Glomerular visceral epithelial cell (primary cell): ENCODE data around the gene INKA2.
"Not testable (repeated sequence)": the region's sequence is repeated elsewhere in the genome, so short reads cannot be mapped to it uniquely, and the experiment has no call there.

Source experiments
- DNase-seq: peaks from one replicate; pipeline ENCODE4 v3.0.0-alpha.2; 2016; ENCODE audit errors: extremely low spot score

The INKA2 gene

DNA sequence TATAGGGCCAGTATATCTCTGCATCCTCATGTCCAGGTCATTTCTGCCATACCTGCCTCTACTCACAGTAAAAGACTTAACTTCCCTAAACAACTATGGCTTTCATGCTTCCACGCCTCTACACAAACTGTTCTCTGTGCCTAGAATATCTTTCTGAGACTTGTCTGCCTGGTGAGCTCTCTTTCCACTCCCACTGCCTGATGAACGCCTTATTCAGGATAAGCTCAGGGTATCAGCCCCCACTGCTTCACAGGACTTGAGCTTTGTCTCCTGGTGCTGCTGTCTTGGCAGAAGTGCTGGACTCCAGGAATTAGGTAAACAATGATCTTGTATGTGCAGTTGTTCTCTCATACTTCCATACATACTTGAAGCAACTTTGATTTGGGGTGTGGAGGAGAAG lies 11.7 kb upstream of the INKA2 start:
- no peak for DNase-seq

DNA sequence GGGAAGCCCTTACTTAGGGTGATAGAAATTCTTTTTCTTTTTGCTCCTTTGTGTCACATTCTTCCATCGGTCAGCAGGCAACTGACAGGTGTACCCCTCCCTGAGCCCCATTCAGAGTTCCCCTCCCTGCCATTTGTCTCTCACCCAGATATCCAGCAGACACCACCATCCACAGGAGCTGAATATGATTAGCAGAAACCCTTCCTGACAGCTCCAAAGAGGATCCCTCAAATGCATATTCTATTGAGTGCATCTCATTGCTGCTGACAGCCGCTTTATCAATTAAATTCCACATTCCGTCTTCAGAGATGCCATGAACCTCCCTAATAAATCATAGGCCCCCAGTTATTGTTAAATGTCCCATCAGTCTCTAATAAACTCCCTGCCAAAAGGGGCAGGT lies 10.4 kb upstream of the INKA2 start:
- no peak for DNase-seq

DNA sequence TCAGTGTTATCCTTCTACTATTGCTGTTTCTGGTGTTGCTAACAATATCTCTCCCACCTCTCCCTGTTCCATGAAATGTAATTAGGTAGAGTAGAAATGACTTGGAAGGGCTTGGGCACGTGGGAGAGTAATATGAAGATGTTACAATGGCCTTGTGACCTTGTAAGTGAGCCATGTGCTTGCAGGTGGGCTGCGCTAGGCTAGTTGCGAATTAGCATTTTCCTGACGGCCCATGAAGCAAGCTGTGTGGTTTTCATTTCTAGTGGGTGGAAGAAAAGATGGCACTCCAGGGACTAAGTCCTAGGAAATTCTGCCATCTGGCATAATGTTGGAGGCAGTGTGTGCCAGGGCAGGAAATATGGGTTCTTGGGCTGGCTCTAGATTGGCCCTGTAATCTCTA lies 8.8 kb upstream of the INKA2 start:
- no peak for DNase-seq

DNA sequence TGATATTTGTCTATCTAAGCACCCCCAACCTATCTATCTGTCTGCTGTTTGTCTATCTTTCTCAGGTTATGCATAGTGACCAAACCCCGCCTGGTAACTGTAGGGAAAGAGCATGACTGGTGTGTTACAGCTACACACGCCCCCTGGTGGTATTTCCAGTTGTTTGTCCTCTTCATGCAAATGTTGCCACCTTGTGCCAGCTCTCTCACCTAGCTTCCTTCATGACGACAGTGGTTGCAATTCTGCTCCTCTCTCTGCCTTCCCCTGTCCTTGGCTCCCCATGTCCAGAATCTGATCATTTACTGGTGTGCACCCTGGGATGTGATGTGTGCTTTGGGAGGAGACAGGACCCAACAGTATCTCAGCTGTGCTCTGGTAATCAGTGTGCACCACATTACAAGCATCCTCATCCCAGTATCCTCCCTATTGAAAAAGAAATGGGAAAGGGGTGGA lies 8.1 kb upstream of the INKA2 start:
- DNase-seq: peak; percentile 68

DNA sequence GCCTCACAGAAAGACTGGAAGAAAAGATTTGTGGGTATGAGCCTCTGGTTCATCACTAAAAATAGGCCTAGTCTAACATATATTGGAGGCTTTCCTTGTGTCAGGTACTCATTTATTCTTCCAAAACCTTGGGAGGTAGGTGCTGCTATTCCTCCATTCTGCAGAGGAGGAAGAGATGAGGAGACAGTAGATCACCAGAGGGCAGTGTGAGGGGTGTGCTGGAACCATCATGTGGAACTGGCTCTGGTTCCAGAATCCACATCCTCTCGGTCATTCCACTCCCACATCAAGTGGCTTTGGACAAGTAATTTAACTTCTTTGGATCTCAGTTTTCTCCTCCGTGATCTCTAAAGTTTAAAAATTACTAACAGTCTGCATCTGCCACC lies 7.4 kb upstream of the INKA2 start:
- DNase-seq: no peak

DNA sequence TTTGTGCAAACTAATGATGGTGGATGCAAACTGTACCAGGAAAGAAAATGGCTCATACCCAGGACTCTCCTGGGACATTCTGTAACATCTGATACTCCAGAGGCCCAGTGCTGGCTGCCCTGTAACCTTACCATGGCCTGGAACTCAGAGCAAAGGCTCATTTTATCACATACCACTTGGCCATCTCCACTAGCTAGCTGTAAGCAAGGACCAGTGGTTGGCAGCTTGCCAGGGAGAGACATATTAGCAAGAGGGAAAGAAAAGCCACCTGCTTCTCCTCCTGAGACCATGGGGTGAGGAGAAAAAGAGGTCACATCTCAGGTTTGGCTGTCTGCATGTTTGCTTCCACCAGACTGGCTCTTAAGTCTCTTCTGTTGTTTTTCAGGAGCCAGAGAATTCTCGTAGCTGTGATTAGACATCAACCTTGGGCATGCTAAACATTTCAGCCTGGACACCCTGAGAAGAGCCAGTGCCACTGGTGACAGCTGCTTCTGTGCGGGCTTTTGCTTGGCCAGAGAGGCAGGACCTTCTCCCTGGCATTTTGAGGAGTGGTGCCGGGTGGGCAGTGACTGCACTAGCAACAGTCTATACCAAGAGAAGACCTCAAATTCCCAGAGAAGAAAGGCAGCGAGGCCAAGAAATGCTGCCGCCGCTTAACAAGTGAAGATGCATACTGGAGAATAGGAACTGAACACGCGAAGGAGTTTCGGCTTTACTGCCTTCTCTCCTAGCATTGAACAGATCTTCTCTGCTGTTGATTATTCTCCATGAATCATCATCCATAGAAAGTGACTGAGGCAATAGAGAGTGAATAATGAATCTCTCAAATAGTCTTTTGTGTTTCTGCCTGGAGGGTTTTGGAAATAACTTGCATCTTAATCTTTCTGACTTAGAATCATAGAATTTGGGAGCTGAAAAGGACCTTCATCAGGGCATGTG lies 6.7 kb upstream of the INKA2 start:
- no peak for DNase-seq

DNA sequence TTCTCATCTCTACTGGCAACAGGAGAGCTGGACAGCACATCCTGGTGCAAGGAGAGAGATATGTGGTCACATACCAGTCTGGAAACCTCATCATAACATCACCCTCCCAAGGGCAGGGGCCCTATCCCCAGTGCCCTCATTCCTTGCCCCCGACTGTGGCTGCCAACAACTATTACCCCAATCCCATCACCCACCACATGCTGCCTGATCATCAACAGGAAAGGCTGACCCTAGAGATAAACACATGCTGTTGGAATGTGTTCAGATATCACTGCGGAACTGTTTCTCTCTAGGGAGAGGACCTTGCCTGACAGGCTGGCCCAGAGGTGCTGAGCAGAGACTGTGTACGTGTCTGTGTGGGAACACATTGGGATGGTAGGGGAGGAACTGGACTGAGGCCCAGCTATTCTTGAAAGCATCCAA lies 4.5 kb upstream of the INKA2 start:
- DNase-seq: peak; percentile 48

DNA sequence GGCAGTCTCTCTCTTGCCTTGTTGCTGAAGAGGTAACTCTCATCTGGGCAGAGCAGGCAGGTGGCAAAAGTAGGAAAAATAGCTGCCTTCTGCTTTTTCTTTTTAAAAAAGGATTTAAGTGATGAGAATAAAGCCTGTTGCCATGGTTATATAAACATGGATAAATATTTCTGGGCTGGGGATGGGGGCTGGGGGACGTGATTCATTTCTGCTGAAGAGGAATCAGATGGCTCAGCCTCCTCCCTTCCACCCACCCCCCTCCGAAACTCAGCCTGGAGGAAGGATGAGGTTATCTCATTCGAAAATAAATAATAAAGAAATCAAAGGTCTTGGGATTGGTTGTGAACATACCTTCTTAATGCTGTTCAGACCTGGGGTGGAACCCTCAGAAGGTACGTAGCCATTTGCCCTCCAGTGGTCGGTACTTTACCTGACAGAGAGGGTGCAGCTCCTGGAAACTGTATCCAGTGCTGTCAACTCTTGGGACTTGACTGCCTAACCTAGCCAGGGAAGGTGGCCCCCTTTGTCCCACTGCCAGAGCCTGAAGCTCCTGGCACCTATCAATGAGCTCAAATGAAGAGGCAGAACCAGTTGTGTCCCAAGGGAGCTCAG lies 3.8 kb upstream of the INKA2 start:
- peak; percentile 25 for DNase-seq

DNA sequence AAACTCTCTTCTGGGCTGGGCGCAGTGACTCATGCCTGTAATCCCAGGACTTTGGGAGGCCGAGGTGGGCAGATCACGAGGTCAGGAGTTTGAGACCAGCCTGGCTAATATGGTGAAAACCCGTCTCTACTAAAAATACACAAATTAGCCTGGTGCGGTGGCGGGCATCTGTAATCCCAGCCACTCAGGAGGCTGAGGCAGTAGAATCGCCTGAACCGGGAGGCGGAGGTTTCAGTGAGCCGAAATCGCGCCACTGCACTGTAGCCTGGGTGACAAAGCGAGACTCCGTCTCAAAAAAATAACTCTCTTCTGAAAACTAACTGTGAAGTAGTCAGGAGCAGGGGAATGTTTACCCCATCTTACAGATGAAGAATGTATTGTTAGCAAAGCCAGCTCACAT lies 3.1 kb upstream of the INKA2 start:
- DNase-seq: not testable (repeated sequence)

DNA sequence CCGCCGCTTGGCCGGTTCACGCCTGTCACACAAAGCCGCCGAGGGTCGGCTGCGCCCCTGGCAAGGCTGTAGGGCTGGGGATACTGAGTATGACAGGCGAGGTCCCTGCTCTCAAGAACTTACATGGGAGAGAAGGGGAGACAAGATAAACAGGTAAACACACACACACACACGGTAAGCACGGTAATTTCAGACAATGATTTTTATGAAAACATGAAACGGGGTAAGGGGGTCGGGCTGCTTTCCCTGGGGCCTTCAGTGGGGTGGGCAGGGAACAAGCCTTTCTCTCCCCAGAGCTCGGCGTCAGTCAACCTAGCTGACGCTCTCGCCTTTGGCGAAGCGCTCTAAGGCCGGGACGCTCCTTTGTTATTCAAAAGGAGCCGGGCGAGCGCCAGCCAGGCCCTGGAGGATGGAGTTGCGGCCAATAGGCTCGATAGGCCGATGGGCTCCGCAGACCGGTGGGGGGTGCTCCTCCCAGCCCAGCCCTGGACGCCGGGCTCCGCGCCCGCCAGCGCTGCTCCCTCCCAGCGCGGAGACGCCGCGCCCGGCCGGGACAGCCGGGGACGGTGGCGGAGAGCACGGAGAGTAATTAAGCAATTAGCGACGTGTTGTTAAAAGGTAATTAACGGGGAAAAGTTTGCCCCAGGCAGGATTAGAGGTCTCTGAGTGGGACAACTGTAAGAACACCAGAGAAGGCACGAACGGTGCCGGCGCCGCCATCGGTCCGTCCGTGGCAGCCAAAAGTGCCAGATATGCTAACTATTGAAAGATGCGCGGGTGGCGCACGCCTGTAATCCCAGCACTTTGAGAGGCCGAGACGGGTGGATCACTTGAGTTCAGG lies 950 bp upstream of the INKA2 start:
- peak; percentile 43 for DNase-seq

DNA sequence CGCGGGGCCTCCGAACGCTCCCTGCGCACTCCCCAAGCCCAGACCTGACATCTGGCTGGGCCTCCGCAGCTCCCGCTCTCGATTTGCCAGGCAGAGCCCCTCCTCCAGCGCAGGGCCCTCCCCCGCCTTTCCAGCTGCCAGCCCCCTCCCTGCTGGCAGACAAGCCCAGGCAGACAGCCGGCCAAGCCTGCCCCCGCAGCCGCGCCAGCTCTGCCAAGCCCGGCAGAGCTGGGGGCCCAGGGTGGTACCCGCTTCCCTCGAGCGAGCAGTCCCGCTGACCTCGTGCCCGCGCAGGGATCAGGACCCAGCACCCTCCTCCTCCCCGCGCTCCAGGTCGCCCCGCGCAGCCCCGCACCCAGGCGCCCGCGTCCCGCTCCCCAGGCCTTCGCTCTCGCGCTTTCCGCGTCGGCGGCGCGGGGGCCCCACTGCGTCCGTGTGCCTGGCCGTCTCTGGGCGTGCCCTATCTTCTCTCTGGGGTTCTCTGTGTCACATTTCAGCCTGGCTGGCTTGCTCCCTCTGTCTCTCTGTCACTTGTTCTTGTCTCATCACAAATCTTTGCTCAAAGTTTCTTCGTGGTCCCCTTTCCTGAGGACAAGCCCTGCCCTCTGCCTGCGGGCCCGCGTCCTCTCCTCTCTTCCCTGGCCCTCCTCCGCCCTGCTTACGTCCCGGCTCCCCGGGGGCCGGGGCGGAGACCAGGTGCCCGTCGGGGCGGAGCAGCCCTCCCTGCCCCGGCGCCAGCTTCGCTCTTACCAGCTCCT lies 580 bp downstream of the INKA2 start:
- DNase-seq: peak; percentile 73

DNA sequence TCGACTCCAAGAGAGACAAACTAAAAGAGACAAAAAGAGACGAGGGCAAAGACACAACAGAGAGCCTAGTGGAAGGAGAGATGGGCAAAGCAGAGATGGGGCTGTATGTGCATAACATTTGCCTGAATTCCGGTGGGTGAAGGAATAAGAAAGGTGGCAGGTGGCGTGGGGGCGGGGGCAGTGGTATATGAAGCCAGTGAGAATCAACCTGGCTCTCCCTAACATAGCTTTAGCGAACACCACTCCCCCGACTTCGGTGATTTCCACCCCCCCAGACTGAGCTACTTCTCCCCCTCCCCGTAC lies 1.1 kb downstream of the INKA2 start:
- DNase-seq: no peak

DNA sequence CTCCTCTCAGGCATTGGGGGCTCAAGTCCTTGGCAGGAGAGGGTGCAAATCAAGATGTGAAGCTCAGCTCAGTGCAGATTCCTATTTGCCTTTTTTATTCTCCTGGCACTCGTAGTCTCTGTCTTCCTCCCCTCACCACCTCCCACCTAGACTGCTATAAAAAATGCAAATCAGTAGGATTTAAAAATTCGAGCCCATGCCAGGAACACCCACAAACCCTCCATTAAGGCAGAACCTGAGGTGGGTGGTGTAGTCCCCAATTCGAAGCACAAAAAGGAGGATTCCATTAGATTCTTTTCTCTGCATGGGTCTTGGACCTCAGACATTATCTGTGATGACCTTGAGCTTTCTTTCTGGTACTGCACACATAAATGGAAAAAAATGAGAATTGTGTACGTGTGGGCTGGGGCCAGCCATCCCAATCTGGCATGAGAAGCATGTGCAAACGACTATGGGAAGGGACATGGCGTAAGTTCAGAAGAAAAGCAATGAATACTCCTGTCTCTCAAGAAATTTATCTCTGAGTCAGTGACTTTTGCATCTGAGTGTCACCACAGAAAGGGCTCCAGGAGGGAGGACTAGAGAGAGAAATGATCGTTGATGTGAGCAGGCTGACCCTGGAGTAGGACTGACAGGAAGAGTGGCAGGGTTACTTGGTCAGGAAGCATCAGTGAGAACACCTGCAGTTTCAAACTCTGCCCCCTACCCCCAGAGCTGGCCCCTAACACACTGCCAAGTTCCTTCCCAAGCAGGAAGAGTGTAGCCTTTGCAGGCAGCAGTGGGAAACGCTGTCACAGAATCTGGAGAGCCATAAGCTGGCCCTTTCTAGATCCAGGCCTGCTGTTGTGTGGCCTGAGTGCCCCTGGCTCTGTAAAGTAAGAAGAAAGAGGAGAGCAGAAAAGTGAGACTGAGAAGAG lies 1.7 kb downstream of the INKA2 start:
- DNase-seq: no peak

DNA sequence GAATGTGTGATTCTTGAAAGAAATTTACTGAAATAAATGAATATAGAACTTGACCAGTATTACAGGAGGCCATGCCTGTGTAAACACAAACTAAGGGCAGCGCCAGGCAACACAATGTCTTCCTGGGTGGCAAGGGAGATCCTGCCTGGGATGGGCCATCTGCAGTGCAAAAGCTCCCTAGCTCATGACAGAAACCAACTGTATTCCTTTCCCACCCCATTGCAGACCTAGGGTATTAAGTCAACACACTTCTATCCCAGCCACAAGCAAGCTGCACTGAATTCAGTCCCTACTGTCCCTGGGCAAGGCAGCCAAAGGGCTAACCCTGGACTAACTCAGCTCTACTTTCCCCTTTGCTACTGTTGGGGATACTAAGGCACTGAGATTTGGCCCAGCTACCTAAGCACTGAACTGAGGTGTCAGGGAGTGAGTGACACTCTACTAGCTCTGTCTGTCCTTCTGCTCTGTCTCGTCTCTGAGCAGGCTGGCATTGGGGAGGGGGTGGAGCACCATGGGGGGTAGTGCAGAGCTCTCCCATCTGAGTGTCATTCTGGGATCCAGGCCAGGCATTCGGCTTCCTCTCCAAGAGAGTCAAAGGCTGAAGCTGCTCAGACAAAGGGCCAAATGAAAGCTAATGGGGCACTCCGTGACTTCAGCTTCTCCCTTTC lies 2.5 kb downstream of the INKA2 start:
- DNase-seq: no peak

DNA sequence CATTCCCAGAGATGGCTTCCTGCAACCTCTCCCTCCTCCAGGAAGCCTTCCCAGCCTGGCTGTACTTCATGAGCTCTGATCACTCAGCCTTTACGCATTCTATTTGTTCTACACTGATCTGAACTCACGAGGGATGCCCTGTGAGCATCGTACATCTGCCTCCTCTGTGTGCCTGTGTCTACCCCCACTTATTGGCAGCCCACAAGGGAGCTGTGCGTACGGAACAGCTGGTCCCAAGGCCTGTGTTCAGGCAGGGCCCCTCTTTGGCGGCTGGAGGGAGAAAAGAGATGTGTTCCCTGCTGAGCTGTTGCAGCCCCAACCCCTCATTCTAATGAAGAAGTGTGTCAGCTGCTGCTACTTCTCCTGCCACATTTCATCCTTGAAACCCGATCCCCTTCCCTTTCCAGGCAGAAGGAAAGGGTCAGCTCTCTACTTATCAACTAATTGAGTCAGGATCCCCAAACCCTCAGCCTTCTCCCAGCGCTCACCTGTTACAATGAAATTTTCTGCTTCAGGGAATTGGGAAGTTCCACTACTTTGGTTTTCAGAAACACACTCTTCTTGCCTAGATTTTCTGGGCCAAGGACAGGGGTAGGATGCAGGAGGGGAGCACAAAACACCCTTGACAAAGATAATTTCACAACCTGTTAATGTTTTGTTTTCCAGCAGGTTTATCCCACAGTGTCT lies 3.2 kb downstream of the INKA2 start:
- no peak for DNase-seq

DNA sequence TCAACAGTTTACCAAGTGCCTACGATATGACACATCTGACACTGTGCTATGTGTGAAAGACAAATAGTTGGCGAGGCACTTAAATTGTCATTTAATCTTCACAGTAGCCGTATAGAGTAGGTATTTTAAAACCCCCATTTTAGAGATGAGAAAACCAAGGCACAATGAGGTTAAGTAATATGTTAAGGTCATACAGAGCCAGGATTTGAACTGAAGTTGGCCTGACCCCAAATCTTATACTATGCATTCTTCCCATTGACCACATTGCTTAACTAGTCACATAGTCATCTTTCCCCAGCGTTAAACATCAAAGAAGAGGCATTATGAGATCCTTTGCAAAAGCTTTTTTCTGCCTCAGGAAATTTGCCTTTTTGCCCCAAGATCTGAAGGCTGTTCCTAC lies 3.9 kb downstream of the INKA2 start:
- no peak for DNase-seq

DNA sequence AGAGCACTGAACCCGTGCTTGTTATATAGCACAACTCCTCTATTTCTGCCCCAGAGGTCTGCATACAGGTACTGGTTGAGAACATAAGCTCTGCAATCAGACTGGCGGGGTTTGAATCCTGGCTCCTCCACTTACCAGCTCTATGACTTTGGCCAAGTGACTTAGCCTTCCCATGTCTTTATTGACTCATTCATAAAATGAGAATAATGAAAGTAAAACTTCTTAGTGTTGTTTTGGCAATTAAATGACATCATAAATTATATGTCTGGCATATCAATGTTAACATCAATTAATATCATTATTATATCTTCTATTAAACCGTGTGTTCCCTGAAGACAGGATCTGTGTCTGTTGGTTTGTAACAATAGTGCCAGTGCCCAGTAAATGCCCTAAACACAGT lies 4.3 kb downstream of the INKA2 start:
- DNase-seq: no peak

DNA sequence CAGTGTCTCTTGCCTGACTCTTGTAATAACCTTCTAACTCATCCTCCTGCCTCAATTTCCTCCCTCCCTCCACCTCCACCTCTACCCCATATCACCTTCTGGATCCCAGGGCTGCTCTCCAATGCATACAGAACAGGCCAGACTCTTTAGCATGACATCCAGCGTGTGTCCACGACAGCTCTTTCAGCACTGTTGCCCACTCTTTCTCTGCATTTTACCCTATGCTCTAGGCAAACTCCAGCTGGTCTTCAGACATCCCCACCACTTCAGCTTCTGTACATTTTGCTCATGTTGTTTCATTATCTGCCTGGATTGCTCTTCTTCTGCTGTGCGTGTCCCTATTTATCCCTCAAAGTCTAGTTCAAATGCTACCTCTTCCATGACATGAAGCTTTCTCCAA lies 4.8 kb downstream of the INKA2 start:
- DNase-seq: no peak

DNA sequence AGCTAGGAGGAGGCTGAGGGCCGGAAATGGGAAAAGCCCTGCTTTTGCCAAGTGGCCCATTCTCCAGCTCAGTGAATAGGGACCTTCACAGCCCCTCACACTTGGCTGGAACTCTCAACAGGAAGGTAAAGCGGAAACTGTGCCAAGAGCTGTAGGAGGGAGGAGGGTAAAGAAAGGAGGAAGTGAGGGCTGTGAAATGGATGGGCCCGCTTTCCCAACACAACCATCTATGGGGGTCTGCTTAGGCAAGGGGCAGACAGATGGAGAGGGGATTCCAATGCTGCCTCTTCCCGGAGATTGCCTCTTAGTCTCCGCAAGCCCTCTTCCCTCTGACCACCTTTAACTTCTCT lies 5.2 kb downstream of the INKA2 start:
- DNase-seq: no peak
